Left lung (tissue), 10 donors: ENCODE results near the gene FHIP2A. TPM values are rescaled to one million over a fixed set of nuclear protein-coding genes. Genes with fewer than 3 reads are reported as not detected.
"Not testable (repeated sequence)": the region's sequence is repeated elsewhere in the genome, so short reads cannot be mapped to it uniquely, and the experiment has no call there.

Source experiments
- ATAC-seq: fragments of 200-7000 bp; cut with Tn5 transposase; one replicate; pipeline ENCODE4 v1.9.1; 2020; ENCODE audit warnings: moderate library complexity
- DNase-seq, 4 donors: peaks; one replicate each; pipeline ENCODE4 v3.0.0-alpha.2; 2013 to 2020
- H3K27ac ChIP-seq, 2 donors: fragments of 200-600 bp; sonication (generic) in 1 of 2; one replicate each; pipeline versions ENCODE4 v1.5.0 to v1.8.0; 2020 to 2021
- H3K27me3 ChIP-seq, 2 donors: fragments of 200-600 bp; sonication (generic) in 1 of 2; one replicate each; pipeline versions ENCODE4 v1.5.0 to v1.8.0; 2020 to 2021
- H3K36me3 ChIP-seq, 2 donors: fragments of 200-600 bp; sonication (generic) in 1 of 2; one replicate each; pipeline versions ENCODE4 v1.5.0 to v1.8.0; 2020 to 2021
- H3K4me1 ChIP-seq, 2 donors: fragments of 200-600 bp; one replicate each; pipeline ENCODE4 v1.8.0; 2021
- H3K4me3 ChIP-seq, 2 donors: fragments of 200-600 bp; sonication (generic) in 1 of 2; one replicate each; pipeline versions ENCODE4 v1.5.0 to v1.8.0; 2020 to 2021; ENCODE audit warnings: mild to moderate bottlenecking in 1 of 2
- H3K9me3 ChIP-seq, 2 donors: fragments of 200-600 bp; sonication (generic) in 1 of 2; one replicate each; pipeline versions ENCODE4 v1.5.0 to v1.8.0; 2020 to 2021
- intact Hi-C, 2 donors: fragments of 100-400 bp; cut with DNase I; formaldehyde crosslinking; loops; one replicate each; pipeline versions ENCODE4 v1.11.2 to v1.14.2; 2022
- polyA plus RNA-seq, 6 donors: library from polyadenylated mRNA; unstranded; fragments of 120-200 nt; gene quantifications; one replicate each; pipeline ENCODE4 v1.2.1, GENCODE V29; 2013; ENCODE audit not compliant: insufficient read length in 6 of 6
- total RNA-seq, 2 donors: library from RNA; stranded (reverse); fragmentation: NEBNext Ultra II Directional; extraction: Animal tissue kit (Norgen Biotek cat#: 25700); gene quantifications; one replicate each; pipeline ENCODE4 v1.2.1, GENCODE V29; 2021
- TF ChIP-seq, protein P1 (sequence below), 2 donors: fragments of 200-600 bp; sonication (generic) in 1 of 2; IDR thresholded peaks; one replicate each; pipeline versions ENCODE4 v1.5.0 to v1.8.0; 2021; ENCODE audit warnings: antibody characterized with exemption in 2 of 2
- donor health status: DM: no; HTN: yes; CAD: no.
- donor health status: DM: no; HTN: no; CAD: no.

Gene FHIP2A
- total and polyA plus RNA-seq, 8 donors: 27.7 to 49.9 (median 42.1) TPM

- H3K4me3 ChIP-seq: no peak overlapping the region
- no peak overlapping the region for H3K27ac ChIP-seq
- no peak for DNase-seq
- ATAC-seq: no peak
- TF ChIP-seq, protein P1, sequence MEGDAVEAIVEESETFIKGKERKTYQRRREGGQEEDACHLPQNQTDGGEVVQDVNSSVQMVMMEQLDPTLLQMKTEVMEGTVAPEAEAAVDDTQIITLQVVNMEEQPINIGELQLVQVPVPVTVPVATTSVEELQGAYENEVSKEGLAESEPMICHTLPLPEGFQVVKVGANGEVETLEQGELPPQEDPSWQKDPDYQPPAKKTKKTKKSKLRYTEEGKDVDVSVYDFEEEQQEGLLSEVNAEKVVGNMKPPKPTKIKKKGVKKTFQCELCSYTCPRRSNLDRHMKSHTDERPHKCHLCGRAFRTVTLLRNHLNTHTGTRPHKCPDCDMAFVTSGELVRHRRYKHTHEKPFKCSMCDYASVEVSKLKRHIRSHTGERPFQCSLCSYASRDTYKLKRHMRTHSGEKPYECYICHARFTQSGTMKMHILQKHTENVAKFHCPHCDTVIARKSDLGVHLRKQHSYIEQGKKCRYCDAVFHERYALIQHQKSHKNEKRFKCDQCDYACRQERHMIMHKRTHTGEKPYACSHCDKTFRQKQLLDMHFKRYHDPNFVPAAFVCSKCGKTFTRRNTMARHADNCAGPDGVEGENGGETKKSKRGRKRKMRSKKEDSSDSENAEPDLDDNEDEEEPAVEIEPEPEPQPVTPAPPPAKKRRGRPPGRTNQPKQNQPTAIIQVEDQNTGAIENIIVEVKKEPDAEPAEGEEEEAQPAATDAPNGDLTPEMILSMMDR (IDR thresholded peaks at IDR 0.05): no peak
- no peaks in the 10 kb centered on the region for H3K27me3 ChIP-seq
- H3K4me1 ChIP-seq: no peaks in the 10 kb centered on the region
- H3K36me3 ChIP-seq: peaks cover 0 to 92% of the 10 kb centered on the region in 2 donors
- H3K9me3 ChIP-seq: no peaks in the 10 kb centered on the region
- intact Hi-C loops: no loop called here
Measured at GRCh38 chr10:114837690-114838089, 16.1 kb downstream of the FHIP2A start.

- Histone ChIP-seq H3K36me3 (peaks cover 0 to 93% of the 10 kb centered on the region in 2 donors), H3K9me3 (no peaks in the 10 kb centered on the region), H3K4me1 (no peaks in the 10 kb centered on the region), H3K27ac (no peak overlapping the region), H3K4me3 (no peak overlapping the region), H3K27me3 (no peaks in the 10 kb centered on the region)
- intact Hi-C loops: no loop called here
- ATAC-seq (no peak), DNase-seq (no peak)
- TF ChIP-seq, protein P1 (IDR thresholded peaks at IDR 0.05): no peak
Measured at GRCh38 chr10:114839901-114840300, 18.3 kb downstream of the FHIP2A start.

- no peak for DNase-seq
- no peaks in the 10 kb centered on the region for H3K27me3 ChIP-seq
- intact Hi-C loops: no loop called here
- TF ChIP-seq, protein P1 (IDR thresholded peaks at IDR 0.05): no peak
- no peak for ATAC-seq
- no peak overlapping the region for H3K4me3 ChIP-seq
- no peak overlapping the region for H3K27ac ChIP-seq
- H3K4me1 ChIP-seq: no peaks in the 10 kb centered on the region
- H3K9me3 ChIP-seq: no peaks in the 10 kb centered on the region
- H3K36me3 ChIP-seq: peaks cover 0 to 97% of the 10 kb centered on the region in 2 donors
Measured at GRCh38 chr10:114845978-114846693, 24.6 kb downstream of the FHIP2A start.

GRCh38 chr10:114847517-114847916 is 25.9 kb downstream of the FHIP2A start:
- ATAC-seq, intact Hi-C loops: not testable (repeated sequence)
- H3K36me3 ChIP-seq: peaks cover 0 to 96% of the 10 kb centered on the region in 2 donors

GRCh38 chr10:114849674-114850073 is 28.1 kb downstream of the FHIP2A start:
- peaks cover 0 to 95% of the 10 kb centered on the region in 2 donors for H3K36me3 ChIP-seq
- H3K27ac ChIP-seq: no peak overlapping the region
- ATAC-seq: no peak

More at GRCh38 chr10:114847517-114847916, 25.9 kb downstream of the FHIP2A start:
- H3K4me1 ChIP-seq, H3K27ac ChIP-seq, H3K27me3 ChIP-seq, H3K9me3 ChIP-seq, H3K4me3 ChIP-seq, DNase-seq: not testable (repeated sequence)

More at GRCh38 chr10:114849674-114850073, 28.1 kb downstream of the FHIP2A start:
- no peaks in the 10 kb centered on the region for H3K9me3 ChIP-seq
- TF ChIP-seq, protein P1 (IDR thresholded peaks at IDR 0.05): no peak
- H3K27me3 ChIP-seq: no peaks in the 10 kb centered on the region
- intact Hi-C loops: no loop called here
- no peak for DNase-seq
- no peak overlapping the region for H3K4me3 ChIP-seq
- no peaks in the 10 kb centered on the region for H3K4me1 ChIP-seq
